Fibroblast of the conjunctiva (primary cell): ENCODE measurements around the gene PRKG1.
"Not testable (repeated sequence)": the region's sequence is repeated elsewhere in the genome, so short reads cannot be mapped to it uniquely, and the experiment has no call there.

ENCODE experiments used
- DNase-seq: peaks from one replicate; pipeline ENCODE4 v3.0.0-alpha.2; 2010; ENCODE audit warnings: low read depth

Gene PRKG1

DNA sequence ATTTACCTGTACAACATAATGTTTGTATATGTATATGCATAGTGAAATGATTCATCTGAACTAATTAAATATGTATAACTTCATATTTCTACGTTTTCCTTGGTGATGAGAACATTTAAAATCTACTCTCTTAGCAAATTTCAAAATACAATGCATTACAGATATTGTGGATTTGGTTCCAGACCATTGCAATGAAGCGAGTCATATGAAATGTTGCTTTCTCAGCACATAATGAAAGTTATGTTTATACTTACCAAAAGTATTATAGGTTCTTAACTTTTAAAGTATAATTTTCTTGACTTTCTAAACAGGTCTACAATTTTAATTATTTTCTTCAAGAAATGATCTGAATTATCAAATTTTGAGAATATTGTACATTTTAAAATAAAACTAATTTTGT lies 435.9 kb downstream of the PRKG1 start:
- no peak for DNase-seq

GRCh38 chr10:51521605-51522004 lies 447.3 kb downstream of the PRKG1 start:
- no peak for DNase-seq

DNA sequence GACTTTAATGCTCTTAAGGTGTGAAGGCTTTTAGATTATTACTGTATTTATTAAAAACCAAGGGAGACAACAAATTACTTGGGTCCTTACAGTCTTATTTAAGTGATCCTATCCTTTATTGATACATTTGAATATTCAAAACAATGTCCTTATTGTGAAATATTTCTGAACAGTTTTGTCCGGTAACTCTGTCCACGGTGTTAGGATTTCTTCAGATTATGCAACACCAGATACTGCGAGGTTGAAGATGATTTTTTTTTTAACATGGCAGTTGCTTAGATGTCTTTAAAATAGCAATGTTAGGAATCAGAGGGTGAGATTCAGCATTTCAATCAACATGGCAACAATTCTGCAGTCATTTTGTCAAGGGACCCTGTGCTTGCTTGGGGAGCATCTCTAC lies 448.6 kb downstream of the PRKG1 start:
- DNase-seq, result no peak

- DNase-seq, result no peak
These were observed 449.2 kb downstream of the PRKG1 start for GRCh38 chr10:51523440-51523839.

GRCh38 chr10:51524041-51524440 lies 449.8 kb downstream of the PRKG1 start:
- no peak for DNase-seq

GRCh38 chr10:51527522-51528219 lies 453.4 kb downstream of the PRKG1 start:
- DNase-seq, result no peak

GRCh38 chr10:51528527-51528926 lies 454.2 kb downstream of the PRKG1 start:
- no peak for DNase-seq

GRCh38 chr10:51530541-51530940 lies 456.3 kb downstream of the PRKG1 start:
- DNase-seq, result no peak

DNA sequence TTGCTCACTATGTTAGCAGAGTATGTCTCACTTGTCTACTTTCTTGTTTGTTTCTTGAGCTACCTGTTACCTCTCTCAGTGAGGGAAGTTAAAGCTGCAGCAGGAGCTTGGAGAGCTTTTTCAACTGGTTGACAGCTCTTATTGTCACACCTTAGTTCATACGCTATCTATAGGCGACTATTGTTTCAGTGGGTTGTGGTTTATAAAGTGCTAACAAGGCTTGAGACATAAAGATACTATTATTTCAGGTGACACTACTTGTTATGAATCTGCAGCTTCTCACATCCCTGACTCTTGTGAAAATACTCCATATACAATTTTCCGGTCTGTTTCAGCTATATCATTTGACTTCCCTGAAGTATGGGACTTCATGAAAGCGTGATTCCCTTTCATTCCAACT lies 457.8 kb downstream of the PRKG1 start:
- no peak for DNase-seq

GRCh38 chr10:51542853-51543252 lies 468.6 kb downstream of the PRKG1 start:
- no peak for DNase-seq

- DNase-seq, result no peak
These were observed 470.6 kb downstream of the PRKG1 start for GRCh38 chr10:51544933-51545332.

DNA sequence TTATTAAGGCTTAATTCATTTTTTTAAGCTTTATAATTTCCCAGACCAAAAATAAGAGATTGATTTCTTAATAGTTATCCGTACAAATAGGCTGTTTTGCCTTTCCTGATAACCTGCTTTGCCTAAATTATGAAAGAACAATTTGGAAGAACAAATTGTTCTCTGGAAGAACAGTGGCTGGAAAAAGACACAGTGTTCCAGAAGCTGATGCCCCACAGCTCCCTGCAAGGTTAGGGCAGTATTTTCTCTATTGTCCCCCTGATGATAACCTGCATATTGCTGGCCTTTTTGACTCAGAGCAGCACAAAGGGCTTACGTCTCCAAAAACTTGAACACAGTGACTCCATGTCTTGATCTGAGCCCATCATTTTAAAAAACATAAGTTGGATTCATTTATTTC lies 473.7 kb downstream of the PRKG1 start:
- no peak for DNase-seq

DNA sequence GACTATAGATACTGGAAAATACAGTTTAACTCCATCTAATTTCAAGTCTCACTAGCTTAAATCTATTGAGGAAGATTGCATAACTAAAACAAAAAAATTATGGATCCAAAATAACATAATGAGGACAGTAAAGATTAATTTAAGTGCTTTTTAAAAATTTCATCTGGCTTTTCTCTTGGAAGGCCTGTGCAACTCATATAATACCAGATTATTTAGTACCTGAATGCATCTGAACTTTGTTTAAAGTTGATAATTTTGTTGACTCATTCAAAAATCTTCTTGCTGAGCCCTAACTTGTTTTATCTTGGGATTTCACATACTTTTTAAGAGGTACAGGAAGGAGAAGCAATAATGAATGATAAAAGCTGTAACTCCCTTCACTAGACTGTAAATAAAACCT lies 478.6 kb downstream of the PRKG1 start:
- DNase-seq, result no peak

DNA sequence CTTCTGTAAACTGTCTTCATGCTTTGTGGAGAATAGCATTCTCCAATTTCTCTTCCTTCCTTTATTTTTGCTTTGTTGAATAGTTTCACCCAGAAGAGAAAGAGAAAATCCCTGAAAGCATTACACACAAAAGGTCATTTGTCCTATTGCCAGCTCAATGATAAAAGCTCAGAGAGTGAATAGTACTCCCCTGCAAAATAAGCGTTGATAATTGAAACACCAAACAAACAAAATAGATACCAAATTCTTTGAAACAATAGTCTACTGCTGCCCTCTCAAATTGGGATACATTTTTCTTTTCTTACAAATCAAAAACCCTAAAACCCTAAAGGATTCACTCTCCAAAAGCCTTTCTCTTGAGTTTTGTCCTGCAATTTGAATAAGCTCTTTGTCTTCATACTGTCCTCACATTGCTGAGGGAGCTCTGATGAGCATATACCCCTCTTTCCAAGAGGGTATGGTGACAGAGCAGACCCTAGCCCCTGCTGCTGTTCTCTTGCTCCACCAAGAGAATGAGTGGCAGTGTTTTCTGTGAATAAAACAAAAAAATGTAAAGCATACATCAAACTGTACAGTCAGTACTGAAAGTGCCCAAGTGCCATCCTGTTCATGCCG lies 490.7 kb downstream of the PRKG1 start:
- DNase-seq, result no peak

- DNase-seq, result no peak
These were observed 493.0 kb downstream of the PRKG1 start for GRCh38 chr10:51567271-51567670.

DNA sequence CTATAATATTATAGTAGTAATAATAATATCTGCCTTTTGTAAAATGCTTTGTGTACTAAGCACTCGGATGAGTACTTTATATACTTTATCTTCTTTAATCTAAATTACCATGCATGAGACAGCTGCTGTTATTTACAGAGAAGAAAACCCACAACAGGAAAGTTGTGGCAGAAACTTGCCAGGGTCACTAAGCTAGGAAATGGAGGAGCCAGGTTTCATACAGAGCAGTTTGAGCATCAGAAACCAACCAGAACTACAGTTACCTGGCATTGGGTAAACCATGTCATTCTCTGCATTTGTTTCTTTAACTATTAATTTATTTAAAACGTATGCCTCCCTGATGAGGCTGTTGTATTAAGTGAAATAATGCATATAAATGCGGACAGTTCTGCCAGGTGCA lies 495.2 kb downstream of the PRKG1 start:
- no peak for DNase-seq

- no peak for DNase-seq
These were observed 500.2 kb downstream of the PRKG1 start for GRCh38 chr10:51574248-51575048.

GRCh38 chr10:51581196-51581595 lies 506.9 kb downstream of the PRKG1 start:
- DNase-seq, result not testable (repeated sequence)

- DNase-seq, result no peak
These were observed 509.7 kb downstream of the PRKG1 start for GRCh38 chr10:51583976-51584375.

GRCh38 chr10:51585742-51586141 lies 511.5 kb downstream of the PRKG1 start:
- no peak for DNase-seq

- DNase-seq, result no peak
These were observed 514.7 kb downstream of the PRKG1 start for GRCh38 chr10:51588984-51589383.

- DNase-seq, result no peak
These were observed 516.5 kb downstream of the PRKG1 start for GRCh38 chr10:51590818-51591217.

GRCh38 chr10:51596695-51597094 lies 522.4 kb downstream of the PRKG1 start:
- DNase-seq, result no peak
